Progenitor cell of endocrine pancreas (in vitro differentiated cells): Measurements from ENCODE around the gene SOCS7. TPM values are rescaled to one million over a fixed set of nuclear protein-coding genes. Genes with fewer than 3 reads are reported as not detected.

ENCODE experiments used
- DNase-seq: peaks from one replicate; pipeline ENCODE4 v3.0.0; 2021; ENCODE audit warnings: low spot score; ENCODE audit not compliant: unreplicated experiment
- H3K27ac Mint-ChIP-seq: 2 replicates; pipeline ENCODE4 v1.8.0; 2021; ENCODE audit warnings: mild to moderate bottlenecking, moderate library complexity, mixed read lengths
- H3K27me3 Mint-ChIP-seq: 2 replicates; pipeline ENCODE4 v1.8.0; 2021; ENCODE audit warnings: mixed read lengths
- H3K36me3 Mint-ChIP-seq: 2 replicates; pipeline ENCODE4 v1.8.0; 2022; ENCODE audit warnings: mixed read lengths; ENCODE audit not compliant: insufficient read depth
- H3K4me1 Mint-ChIP-seq: 2 replicates; pipeline ENCODE4 v1.8.0; 2021; ENCODE audit warnings: low read depth, mixed read lengths
- H3K4me3 Mint-ChIP-seq: 2 replicates; pipeline ENCODE4 v1.8.0; 2021; ENCODE audit warnings: low read depth, mild to moderate bottlenecking, moderate library complexity, mixed read lengths
- H3K9me3 Mint-ChIP-seq: 2 replicates; pipeline ENCODE4 v1.8.0; 2021; ENCODE audit warnings: low read depth, mixed read lengths
- total RNA-seq: library from RNA; stranded (reverse); gene quantifications from 2 replicates; pipeline ENCODE4 v1.2.1, GENCODE V29; 2021
- TF ChIP-seq, protein P1 (sequence below): fragments of 200-600 bp; sonication (generic); IDR thresholded peaks from one replicate; pipeline ENCODE4 v1.5.0; 2021; ENCODE audit warnings: antibody characterized with exemption, mild to moderate bottlenecking; ENCODE audit not compliant: unreplicated experiment

Gene SOCS7
- total RNA-seq, 1 donor from 2014 or later, result 31.6 TPM

DNA sequence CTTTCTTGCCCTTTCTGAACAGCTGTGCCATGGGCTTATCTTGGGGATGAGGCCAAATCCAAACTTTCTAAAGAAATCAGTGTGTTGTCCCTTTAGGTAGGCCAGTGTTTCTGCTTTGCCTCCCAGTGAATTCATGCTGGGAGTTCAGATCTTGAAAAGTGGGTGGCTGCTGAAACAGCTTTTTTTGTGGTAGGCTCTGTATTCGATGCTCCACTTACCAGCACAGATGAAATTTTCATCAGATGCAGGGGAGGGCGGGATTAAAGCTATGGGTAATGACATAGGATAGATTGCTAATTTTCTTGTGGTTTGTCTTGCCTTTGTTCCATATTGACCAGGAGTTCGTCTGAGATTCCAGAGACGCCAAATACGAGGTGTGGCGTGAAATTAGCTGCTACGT, 2.8 kb downstream of the SOCS7 start:
- Mint-ChIP-seq H3K27me3 (no peaks in the 10 kb centered on the region), H3K9me3 (no peaks in the 10 kb centered on the region), H3K4me1 (peaks cover 30% of the 10 kb centered on the region), H3K27ac (peak overlapping the region; percentile 64), H3K4me3 (peak overlapping the region; percentile 75), H3K36me3 (no peaks in the 10 kb centered on the region)
- TF ChIP-seq, protein P1, sequence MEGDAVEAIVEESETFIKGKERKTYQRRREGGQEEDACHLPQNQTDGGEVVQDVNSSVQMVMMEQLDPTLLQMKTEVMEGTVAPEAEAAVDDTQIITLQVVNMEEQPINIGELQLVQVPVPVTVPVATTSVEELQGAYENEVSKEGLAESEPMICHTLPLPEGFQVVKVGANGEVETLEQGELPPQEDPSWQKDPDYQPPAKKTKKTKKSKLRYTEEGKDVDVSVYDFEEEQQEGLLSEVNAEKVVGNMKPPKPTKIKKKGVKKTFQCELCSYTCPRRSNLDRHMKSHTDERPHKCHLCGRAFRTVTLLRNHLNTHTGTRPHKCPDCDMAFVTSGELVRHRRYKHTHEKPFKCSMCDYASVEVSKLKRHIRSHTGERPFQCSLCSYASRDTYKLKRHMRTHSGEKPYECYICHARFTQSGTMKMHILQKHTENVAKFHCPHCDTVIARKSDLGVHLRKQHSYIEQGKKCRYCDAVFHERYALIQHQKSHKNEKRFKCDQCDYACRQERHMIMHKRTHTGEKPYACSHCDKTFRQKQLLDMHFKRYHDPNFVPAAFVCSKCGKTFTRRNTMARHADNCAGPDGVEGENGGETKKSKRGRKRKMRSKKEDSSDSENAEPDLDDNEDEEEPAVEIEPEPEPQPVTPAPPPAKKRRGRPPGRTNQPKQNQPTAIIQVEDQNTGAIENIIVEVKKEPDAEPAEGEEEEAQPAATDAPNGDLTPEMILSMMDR, result no peak
- no peak for DNase-seq

DNA sequence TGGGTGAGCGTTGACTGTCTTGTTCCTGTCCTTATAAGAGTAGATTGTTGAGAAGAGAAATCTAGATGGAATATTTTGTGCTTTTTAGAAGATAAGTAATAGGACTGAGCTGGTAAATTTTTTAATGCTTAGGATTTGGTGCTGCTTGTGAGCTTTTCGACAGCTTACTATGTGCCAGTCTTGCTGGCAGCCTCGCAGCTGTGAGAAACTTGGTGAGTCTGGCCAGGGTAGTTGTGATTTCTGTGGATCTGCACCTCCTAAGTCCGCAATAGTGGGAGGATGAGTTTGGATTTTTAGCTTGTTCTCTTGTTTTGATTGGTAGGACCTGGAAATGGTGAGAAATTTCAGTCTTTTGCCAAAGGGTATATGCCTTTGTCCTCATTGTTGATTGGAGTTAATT, 3.6 kb downstream of the SOCS7 start:
- no peak overlapping the region for H3K4me3 Mint-ChIP-seq
- H3K36me3 Mint-ChIP-seq, result no peaks in the 10 kb centered on the region
- H3K4me1 Mint-ChIP-seq, result peaks cover 30% of the 10 kb centered on the region
- no peak overlapping the region for H3K27ac Mint-ChIP-seq
- H3K27me3 Mint-ChIP-seq, result no peaks in the 10 kb centered on the region
- H3K9me3 Mint-ChIP-seq, result no peaks in the 10 kb centered on the region
- TF ChIP-seq, protein P1, result no peak
- no peak for DNase-seq

DNA sequence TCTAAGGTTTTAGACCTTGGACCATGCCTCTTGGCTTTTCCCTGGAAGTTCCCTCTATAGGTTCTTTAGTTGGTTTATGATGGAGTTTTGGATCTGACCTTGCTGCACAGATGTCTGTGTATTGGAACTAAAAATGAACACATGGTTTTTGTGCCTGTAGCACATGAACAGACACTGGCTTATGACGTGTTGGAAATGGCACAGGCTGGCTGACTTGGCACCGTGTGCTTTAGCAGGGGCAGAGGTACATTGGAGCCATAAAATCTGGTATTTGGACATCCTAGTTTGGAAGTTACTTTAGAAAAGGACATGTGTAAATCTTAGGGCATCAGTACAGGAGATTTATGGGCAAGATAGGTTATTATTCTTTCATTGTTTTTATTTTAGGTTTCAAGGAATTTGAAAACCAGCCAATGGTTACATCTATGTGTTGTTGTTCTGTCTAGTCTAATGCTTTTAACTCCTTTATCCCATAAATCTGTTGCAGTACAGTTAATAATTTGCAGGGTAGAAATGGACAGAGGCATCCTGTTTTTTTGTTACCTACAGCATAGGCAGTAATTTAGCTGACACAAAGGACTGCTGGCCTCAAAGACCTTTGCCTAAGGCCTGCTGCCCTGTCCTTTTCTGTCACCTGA, 6.0 kb downstream of the SOCS7 start:
- no peak for DNase-seq
- H3K9me3 Mint-ChIP-seq, result no peaks in the 10 kb centered on the region
- H3K4me1 Mint-ChIP-seq, result peaks cover 27% of the 10 kb centered on the region
- H3K4me3 Mint-ChIP-seq, result no peak overlapping the region
- TF ChIP-seq, protein P1, result no peak
- H3K36me3 Mint-ChIP-seq, result no peaks in the 10 kb centered on the region
- no peak overlapping the region for H3K27ac Mint-ChIP-seq
- no peaks in the 10 kb centered on the region for H3K27me3 Mint-ChIP-seq

DNA sequence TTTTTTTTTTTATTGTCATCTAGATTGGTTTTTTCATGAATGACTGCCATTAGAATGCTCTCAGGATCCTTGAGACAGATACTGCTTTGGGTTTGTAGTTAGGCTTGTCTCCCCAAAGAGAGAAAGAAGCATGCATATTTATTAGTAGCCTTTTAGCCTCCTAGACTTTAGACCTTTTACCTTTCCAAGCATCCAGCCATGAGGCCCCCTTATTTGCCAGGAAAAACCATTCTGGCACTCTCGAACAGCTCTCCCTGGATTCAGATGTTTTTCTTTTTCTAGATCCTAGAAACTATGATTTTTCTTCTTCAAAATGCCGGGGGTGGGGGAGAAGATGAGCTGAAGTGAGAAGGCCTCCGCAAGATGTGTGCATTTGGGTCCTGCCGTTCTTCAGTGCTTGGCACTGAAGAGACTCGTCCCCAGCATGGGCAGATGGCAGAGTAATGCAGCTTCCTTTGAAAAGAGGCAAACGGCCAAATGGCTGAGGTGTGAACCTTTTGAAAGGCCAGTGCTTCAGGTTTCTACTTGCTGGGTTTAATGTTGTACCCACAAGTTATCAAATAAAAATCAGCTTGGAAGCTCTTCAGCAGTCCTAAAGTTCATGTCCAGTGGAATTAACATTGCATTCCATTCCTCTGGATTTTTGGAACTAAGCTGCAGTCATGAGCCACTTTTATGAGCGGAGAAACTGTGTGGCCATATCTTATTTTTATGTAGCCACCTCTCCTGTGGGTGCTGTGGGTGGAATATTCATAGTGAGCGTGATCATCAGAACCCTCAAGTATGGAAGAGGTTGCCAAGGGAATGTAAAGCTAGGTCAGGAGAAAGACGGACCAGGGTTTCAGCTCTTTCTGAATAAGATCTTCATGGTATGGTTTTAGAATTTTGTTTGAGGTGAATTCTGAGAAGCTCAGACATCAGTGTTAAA, 7.2 kb downstream of the SOCS7 start:
- Mint-ChIP-seq H3K36me3 (no peaks in the 10 kb centered on the region), H3K4me3 (no peak overlapping the region)

More for the DNA sequence above, 7.2 kb downstream of the SOCS7 start:
- no peak for DNase-seq
- Mint-ChIP-seq H3K27ac (no peak overlapping the region), H3K9me3 (no peaks in the 10 kb centered on the region), H3K27me3 (no peaks in the 10 kb centered on the region), H3K4me1 (peaks cover 18% of the 10 kb centered on the region)
- TF ChIP-seq, protein P1, result no peak
